HG02642 (cell line): ENCODE measurements around the gene NXPE4.

Source experiments
- ATAC-seq: cut with Tn5 transposase; IDR thresholded peaks from one replicate; pipeline ENCODE4 v1.9.1; 2021; ENCODE audit warnings: mild to moderate bottlenecking; ENCODE audit not compliant: unreplicated experiment, poor library complexity

Gene NXPE4

GRCh38 chr11:114563077-114563476 is 32.5 kb downstream of the NXPE4 start:
- ATAC-seq: no peak

GRCh38 chr11:114562166-114562916 is 33.2 kb downstream of the NXPE4 start:
- ATAC-seq: no peak

GRCh38 chr11:114559425-114560310 is 35.9 kb downstream of the NXPE4 start, which contains the start of gene NXPE1:
Gene NXPE1 (minus strand): TSS chr11:114559881. CDS start chr11:114551201, 8,680 bp downstream.
- no peak for ATAC-seq

GRCh38 chr11:114556135-114556534 is 39.5 kb downstream of the NXPE4 start:
- ATAC-seq: no peak

- ATAC-seq: no peak
Observed at GRCh38 chr11:114553642-114554041, 41.9 kb downstream of the NXPE4 start.

GRCh38 chr11:114551060-114551459 is 44.5 kb downstream of the NXPE4 start:
- no peak for ATAC-seq

- ATAC-seq: no peak
Observed at GRCh38 chr11:114525682-114526081, 69.9 kb downstream of the NXPE4 start.

- ATAC-seq: no peak
Observed at GRCh38 chr11:114524122-114524521, 71.5 kb downstream of the NXPE4 start.

GRCh38 chr11:114522818-114523217 is 72.8 kb downstream of the NXPE4 start:
- no peak for ATAC-seq
